GM20431 (cell line): Measurements from ENCODE around the gene RPS6KC1.
"Not testable (repeated sequence)": the region's sequence is repeated elsewhere in the genome, so short reads cannot be mapped to it uniquely, and the experiment has no call there.

Source experiments
- in situ Hi-C: fragments of 300-500 bp; cut with MseI, MboI; formaldehyde crosslinking; loops from one replicate; pipeline ENCODE4 v1.15.0; 2020; ENCODE audit warnings: low sequenced_read_pairs; ENCODE audit not compliant: unreplicated experiment

Gene RPS6KC1

DNA sequence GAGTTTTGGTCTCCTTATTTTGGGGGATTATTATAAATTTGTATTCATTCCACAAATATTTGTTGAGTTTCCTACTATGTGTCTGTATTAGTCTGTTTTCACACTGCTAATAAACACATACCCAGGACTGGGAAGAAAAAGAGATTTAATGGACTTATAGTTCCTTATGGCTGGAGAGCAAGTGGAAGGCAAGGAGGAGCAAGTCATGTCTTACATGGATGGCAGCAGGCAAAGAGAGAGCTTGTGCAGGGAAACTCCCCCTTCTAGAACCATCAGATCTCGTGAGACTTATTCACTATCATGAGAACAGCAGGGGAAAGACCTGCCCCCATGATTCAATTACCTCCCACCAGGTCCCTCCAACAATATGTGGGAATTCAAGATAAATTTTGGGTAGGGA is 267.4 kb downstream of the RPS6KC1 start:
- in situ Hi-C loops, result not testable (repeated sequence)

DNA sequence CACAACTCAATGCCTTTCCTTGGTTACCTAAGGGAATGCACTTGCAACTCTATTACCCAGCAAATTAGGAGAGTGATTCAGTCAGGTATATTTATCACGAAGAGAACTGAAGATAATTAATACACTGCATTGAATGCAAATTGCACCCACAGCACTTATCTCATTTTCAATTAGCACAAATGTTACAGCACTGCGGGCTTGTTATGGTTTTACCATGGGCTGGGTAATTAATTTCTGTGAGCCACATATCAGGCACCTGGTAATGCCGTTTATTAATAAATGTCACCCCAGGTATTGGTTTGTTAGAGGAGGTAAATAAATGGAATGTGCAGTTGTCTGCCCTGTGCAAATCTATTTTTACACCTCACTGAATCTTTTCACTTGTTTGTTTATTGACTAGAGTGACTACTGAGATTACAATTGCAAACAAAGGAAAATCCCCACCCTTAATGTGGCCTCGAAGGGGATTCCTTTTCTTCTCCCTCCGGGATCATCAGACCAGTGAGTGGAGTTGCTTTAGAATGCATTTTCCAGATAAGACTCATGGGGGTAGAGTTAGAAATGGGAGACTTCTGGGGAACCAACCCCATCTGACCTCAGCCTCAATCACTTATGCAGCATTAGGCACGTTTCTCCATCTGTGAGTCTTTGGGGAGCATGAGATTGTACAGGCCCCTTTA is 269.3 kb downstream of the RPS6KC1 start:
- in situ Hi-C loops, result no loop called here
